K562 (cell line): ENCODE data around the gene SH3PXD2B. TPM values are rescaled to one million over a fixed set of nuclear protein-coding genes. Genes with fewer than 3 reads are reported as not detected.

Source experiments
- BCOR ChIP-seq: fragments of 450-650 bp; IDR thresholded peaks from 2 replicates; pipeline ENCODE4 v1.6.1; 2016
- BRF1 ChIP-seq: IDR thresholded peaks from 3 replicates; pipeline ENCODE4 v1.6.1; 2011; ENCODE audit warnings: borderline replicate concordance, mild to moderate bottlenecking; ENCODE audit not compliant: insufficient read length; ENCODE audit errors: extremely low read depth
- CTCFL ChIP-seq: IDR thresholded peaks from 2 replicates; pipeline ENCODE4 v1.6.1; 2011; ENCODE audit warnings: borderline replicate concordance, low read depth, mild to moderate bottlenecking, moderate library complexity, low read length; ENCODE audit not compliant: insufficient read depth, poor library complexity, severe bottlenecking
- ERF ChIP-seq: fragments of 450-650 bp; formaldehyde crosslinking; IDR thresholded peaks from 2 replicates; pipeline ENCODE4 v1.4.0; 2020; ENCODE audit warnings: mild to moderate bottlenecking, mixed read lengths
- ESRRB ChIP-seq: fragments of 250-450 bp; sonication (Bioruptor Pico); IDR thresholded peaks from 2 replicates; pipeline ENCODE4 v1.5.0; 2020; ENCODE audit warnings: mild to moderate bottlenecking, moderate library complexity, borderline replicate concordance
- MEIS2 ChIP-seq: fragments of 450-650 bp; IDR thresholded peaks from 2 replicates; pipeline ENCODE4 v1.6.1; 2014; ENCODE audit warnings: mild to moderate bottlenecking; ENCODE audit not compliant: partially characterized antibody
- NFIC ChIP-seq: fragments of 450-650 bp; IDR thresholded peaks from 2 replicates; pipeline ENCODE4 v1.6.1; 2017; ENCODE audit warnings: mild to moderate bottlenecking, inconsistent platforms
- SMARCA5 ChIP-seq: fragments of 450-650 bp; IDR thresholded peaks from 2 replicates; pipeline ENCODE4 v1.6.1; 2016
- SP1 ChIP-seq: sonication (generic); formaldehyde crosslinking; IDR thresholded peaks from 2 replicates; pipeline ENCODE4 v1.8.1; 2022; ENCODE audit warnings: mild to moderate bottlenecking, missing genetic modification reagents
- STAT6 ChIP-seq: sonication (generic); formaldehyde crosslinking; IDR thresholded peaks from 2 replicates; pipeline ENCODE4 v1.8.1; 2023; ENCODE audit warnings: mild to moderate bottlenecking, missing genetic modification reagents
- TAF7 ChIP-seq: fragments of 450-650 bp; IDR thresholded peaks from 2 replicates; pipeline ENCODE4 v1.6.1; 2016; ENCODE audit warnings: missing genetic modification characterization, missing compliant biosample characterization
- TCF15 ChIP-seq: fragments of 250-450 bp; sonication (Bioruptor Pico); IDR thresholded peaks from 2 replicates; pipeline ENCODE4 v1.8.0; 2022; ENCODE audit warnings: moderate library complexity, mild to moderate bottlenecking, inconsistent platforms
- TCF7L2 ChIP-seq: fragments of 150-350 bp; IDR thresholded peaks from 2 replicates; pipeline ENCODE4 v1.6.1; 2016; ENCODE audit warnings: low read depth, mild to moderate bottlenecking, low read length, moderate library complexity
- THRA ChIP-seq: fragments of 450-650 bp; IDR thresholded peaks from 2 replicates; pipeline ENCODE4 v1.6.1; 2017; ENCODE audit warnings: mild to moderate bottlenecking, moderate library complexity
- U2AF1 ChIP-seq: fragments of 200-400 bp; formaldehyde crosslinking; optimal IDR thresholded peaks from 2 replicates; pipeline ENCODE3; 2017; ENCODE audit warnings: mild to moderate bottlenecking, low read depth, low read length, moderate library complexity
- ZFP36 ChIP-seq: fragments of 150-350 bp; IDR thresholded peaks from 2 replicates; pipeline ENCODE4 v1.6.1; 2018; ENCODE audit warnings: low read length, low read depth; ENCODE audit not compliant: partially characterized antibody
- ZNF592 ChIP-seq: fragments of 450-650 bp; IDR thresholded peaks from 2 replicates; pipeline ENCODE4 v1.6.1; 2017; ENCODE audit warnings: antibody characterized with exemption, mild to moderate bottlenecking
- polyA plus RNA-seq, 8 experiments: library from polyadenylated mRNA; depleted of rRNA in 4 of 8; stranded (reverse) in 5 of 8; unstranded in 3 of 8; fragments of >200 nt; fragmentation: Nextera tagmentation in 2 of 8; fragmentation: Illumina TruSeq in 1 of 8; extraction: Ambion mirVana in 2 of 8; extraction: Trizol in 1 of 8; gene quantifications; 2 replicates each; pipeline versions ENCODE4 v1.2.1 to v1.2.3, GENCODE V29; 2011 to 2014; ENCODE audit warnings: inconsistent platforms in 1 of 8, missing spikeins in 1 of 8
- total RNA-seq, 7 experiments: library from RNA; depleted of rRNA in 6 of 7; stranded (reverse); fragments of >200 nt in 6 of 7; fragmentation: Illumina TruSeq in 2 of 7; extraction: Trizol in 2 of 7; gene quantifications; 2 replicates each; pipeline versions ENCODE4 v1.2.1 to v1.2.3, GENCODE V29; 2011 to 2021; ENCODE audit warnings: low replicate concordance in 1 of 7

The SH3PXD2B gene
- total and polyA plus RNA-seq, 9 of the 15 experiments (the other 6 are each of a cell fraction or from before 2014, with no cell fraction given), result 0.04 to 0.66 (median 0.19) TPM

- TF ChIP-seq TCF15 (CRISPR knock-in tag) (no peak), MEIS2 (no peak), STAT6 (CRISPR knock-in tag) (no peak), U2AF1 (no peak), ERF (no peak), ZNF592 (no peak), THRA (no peak), TCF7L2 (no peak), SP1 (no peak), CTCFL (peak; percentile 16), TAF7 (no peak), BRF1 (no peak), ZFP36 (peak; percentile 85), SMARCA5 (peak; percentile 77; the same call in 1 of the 2 replicates), BCOR (peak; percentile 85), NFIC (peak; percentile 29), ESRRB (no peak)
Measured at GRCh38 chr5:172450861-172451695, 3.2 kb downstream of the SH3PXD2B start (continued).
